NCI-H460 (cell line): Measurements from ENCODE around the gene MRPS11. TPM values are rescaled to one million over a fixed set of nuclear protein-coding genes. Genes with fewer than 3 reads are reported as not detected.
"Not testable (repeated sequence)": the region's sequence is repeated elsewhere in the genome, so short reads cannot be mapped to it uniquely, and the experiment has no call there.

Experiments used
- DNase-seq: peaks from one replicate; pipeline ENCODE4 v3.0.0-alpha.2; 2016; ENCODE audit warnings: low read depth; ENCODE audit errors: extremely low read depth
- total RNA-seq: library from RNA; depleted of rRNA; stranded (reverse); fragments of >200 nt; shearing (Covaris generic); gene quantifications from 2 replicates; pipeline ENCODE4 v1.2.3, GENCODE V29; 2014

Gene MRPS11
- total RNA-seq, 1 experiment from 2014 or later, result 53.2 TPM

- peak; percentile 62 for DNase-seq
Measured at GRCh38 chr15:88454867-88455810, 12.4 kb upstream of the MRPS11 start.

GRCh38 chr15:88456733-88457132, 10.8 kb upstream of the MRPS11 start:
- DNase-seq, result no peak

GRCh38 chr15:88463870-88464532, 3.5 kb upstream of the MRPS11 start:
- DNase-seq, result no peak

- DNase-seq, result no peak
Measured at GRCh38 chr15:88465633-88466224, 1.8 kb upstream of the MRPS11 start.

- DNase-seq, result no peak
Measured at GRCh38 chr15:88467935-88468528, 524 bp downstream of the MRPS11 start.

- DNase-seq, result not testable (repeated sequence)
Measured at GRCh38 chr15:88468721-88469120, 1.2 kb downstream of the MRPS11 start.

GRCh38 chr15:88469321-88469720, 1.8 kb downstream of the MRPS11 start:
- no peak for DNase-seq

- no peak for DNase-seq
Measured at GRCh38 chr15:88470625-88471372, 3.3 kb downstream of the MRPS11 start.

GRCh38 chr15:88472225-88472624, 4.7 kb downstream of the MRPS11 start:
- DNase-seq, result no peak

GRCh38 chr15:88473661-88474293, 6.3 kb downstream of the MRPS11 start:
- DNase-seq, result not testable (repeated sequence)

- DNase-seq, result peak; percentile 40
Measured at GRCh38 chr15:88476635-88477060, 9.1 kb downstream of the MRPS11 start.

GRCh38 chr15:88477126-88477525, 9.6 kb downstream of the MRPS11 start:
- DNase-seq, result no peak

- no peak for DNase-seq
Measured at GRCh38 chr15:88477904-88478303, 10.4 kb downstream of the MRPS11 start.

- no peak for DNase-seq
Measured at GRCh38 chr15:88479169-88479568, 11.7 kb downstream of the MRPS11 start.

GRCh38 chr15:88480981-88481380, 13.5 kb downstream of the MRPS11 start:
- DNase-seq, result no peak

GRCh38 chr15:88482263-88482662, 14.8 kb downstream of the MRPS11 start:
- no peak for DNase-seq

GRCh38 chr15:88484682-88485331, 17.3 kb downstream of the MRPS11 start:
- DNase-seq, result no peak

- no peak for DNase-seq
Measured at GRCh38 chr15:88487178-88487795, 19.8 kb downstream of the MRPS11 start.
